SK-MEL-5 (cell line): ENCODE data around the gene CARS2. TPM values are rescaled to one million over a fixed set of nuclear protein-coding genes. Genes with fewer than 3 reads are reported as not detected.

Source experiments
- DNase-seq: peaks from one replicate; pipeline ENCODE4 v3.0.0-alpha.2; 2016; ENCODE audit warnings: low read depth, low spot score
- in situ Hi-C: cut with HindIII; loops from 2 replicates; pipeline ENCODE4 v1.10.0; 2016; ENCODE audit warnings: low sequenced_read_pairs, high pct_unique_total_duplicates, low pct_unique_long_range_greater_than_20kb
- total RNA-seq: library from RNA; depleted of rRNA; stranded (reverse); fragments of >200 nt; shearing (Covaris generic); gene quantifications from 2 replicates; pipeline ENCODE4 v1.2.3, GENCODE V29; 2014

Gene CARS2
- total RNA-seq, 1 experiment from 2014 or later, result 55.4 TPM

DNA sequence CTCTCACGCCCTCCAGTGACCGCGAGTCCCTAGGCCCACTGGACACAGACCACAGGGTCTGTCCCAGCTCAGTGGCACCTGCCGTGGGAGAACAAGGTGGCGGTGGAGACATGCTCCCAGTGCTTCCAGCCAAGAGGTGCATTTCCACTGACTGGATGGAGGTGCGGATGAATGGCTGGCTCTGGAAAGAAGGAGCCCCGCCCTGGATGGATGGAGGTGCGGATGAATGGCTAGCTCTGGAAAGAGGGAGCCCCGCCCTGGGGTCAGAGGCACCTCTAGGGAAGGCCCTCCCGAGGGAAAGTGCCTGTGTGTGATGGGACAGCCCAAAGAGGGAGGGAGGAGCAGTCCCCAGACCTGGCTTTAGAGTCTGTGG is 58.6 kb downstream of the CARS2 start:
- DNase-seq, result no peak
- in situ Hi-C loops, result no loop called here

DNA sequence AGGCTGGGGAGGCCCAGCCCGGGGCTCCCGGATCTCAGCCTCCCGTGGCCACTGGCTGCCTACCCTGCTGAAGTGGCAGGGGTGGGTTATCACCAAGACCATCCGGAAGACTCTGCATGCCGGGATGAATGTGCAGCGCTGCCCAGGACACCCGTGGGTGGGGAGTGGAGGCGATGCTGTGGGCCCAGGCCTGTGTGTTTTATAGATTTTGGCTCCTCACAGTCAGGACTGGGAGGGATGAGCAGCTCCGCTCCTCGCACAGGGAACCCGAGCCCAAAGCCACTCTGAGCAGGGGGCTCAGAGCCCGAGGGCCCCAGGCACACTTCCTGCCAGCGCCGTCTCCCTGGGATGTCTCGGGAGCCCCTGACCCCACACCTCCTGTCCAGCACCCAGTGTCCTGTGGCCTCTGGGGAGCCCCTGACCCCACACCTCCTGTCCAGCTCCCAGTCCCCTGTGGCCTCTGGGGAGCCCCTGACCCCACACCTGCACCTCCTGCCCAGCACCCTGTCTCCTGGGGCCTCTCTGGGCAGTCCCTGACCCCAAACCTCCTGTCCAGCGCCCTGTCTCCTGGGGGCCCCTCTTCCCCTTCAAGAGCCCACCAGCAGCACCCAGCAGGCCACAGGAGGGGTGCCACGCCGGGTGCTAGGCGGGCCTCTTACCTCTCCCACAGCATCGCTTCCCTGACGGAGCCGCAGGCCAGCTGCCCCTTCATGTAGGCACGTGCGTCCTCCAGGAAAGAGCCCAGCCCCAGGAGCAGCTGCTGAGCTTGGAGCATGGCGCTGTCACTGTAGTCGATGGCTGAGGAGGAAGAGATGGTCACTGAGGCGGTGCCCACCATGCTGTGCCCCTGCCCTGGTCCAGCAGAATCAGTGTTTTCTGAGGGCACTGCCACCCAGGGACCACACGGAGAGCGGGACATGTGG is 59.2 kb downstream of the CARS2 start:
- in situ Hi-C loops, result no loop called here
- DNase-seq, result no peak

DNA sequence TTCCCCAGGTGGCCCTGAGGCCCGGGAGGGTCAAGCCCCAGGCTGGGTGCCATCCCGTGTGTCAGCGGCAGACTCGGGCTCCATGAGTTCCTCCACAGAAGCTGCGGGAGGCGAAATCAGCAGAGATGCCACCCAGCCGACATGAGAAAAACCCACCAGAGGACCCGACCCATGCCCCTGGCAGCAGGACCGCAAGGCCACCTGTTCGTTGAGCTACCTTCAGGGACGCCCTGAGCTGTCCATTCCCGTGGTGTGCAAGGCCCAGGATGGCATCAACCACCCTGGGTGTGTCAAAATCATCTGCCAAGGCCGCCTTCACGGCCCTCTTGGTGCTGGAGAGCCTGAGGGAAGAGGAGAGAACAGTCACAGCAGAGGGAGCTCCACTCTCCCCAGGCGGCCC is 60.2 kb downstream of the CARS2 start:
- no peak for DNase-seq
- in situ Hi-C loops, result no loop called here

DNA sequence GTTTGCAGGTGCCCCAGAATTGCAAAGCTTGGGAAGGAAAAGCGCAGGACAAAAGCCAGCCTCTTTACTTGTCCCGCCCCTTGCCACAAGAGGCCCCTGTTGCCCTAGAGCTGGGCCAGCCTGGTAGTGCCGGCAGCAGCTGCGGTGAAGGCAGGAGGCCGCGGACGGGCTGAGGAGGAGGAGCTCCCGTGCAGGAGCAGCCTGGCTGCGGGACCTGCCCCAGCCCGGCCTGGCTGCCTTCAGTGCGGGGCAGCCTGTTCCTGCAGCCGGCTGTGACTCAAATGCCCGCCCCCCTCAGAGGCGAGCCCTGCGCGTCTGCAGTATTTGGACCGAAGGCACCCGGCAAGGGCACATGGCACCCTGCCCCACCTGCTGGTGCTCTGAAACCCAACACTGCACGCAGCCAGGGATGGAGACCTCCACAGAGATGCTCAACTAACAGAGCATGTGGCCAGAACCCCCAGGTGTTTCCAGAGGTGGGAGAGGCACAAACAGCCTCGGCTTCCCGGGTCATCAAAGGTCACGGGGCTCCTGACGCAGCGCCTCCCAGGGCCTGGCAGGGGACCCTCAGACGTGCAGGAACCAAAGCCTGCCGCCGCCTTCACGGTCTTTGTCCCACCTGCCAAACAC is 60.9 kb downstream of the CARS2 start:
- peak; percentile 61 for DNase-seq
- in situ Hi-C loops, result no loop called here

DNA sequence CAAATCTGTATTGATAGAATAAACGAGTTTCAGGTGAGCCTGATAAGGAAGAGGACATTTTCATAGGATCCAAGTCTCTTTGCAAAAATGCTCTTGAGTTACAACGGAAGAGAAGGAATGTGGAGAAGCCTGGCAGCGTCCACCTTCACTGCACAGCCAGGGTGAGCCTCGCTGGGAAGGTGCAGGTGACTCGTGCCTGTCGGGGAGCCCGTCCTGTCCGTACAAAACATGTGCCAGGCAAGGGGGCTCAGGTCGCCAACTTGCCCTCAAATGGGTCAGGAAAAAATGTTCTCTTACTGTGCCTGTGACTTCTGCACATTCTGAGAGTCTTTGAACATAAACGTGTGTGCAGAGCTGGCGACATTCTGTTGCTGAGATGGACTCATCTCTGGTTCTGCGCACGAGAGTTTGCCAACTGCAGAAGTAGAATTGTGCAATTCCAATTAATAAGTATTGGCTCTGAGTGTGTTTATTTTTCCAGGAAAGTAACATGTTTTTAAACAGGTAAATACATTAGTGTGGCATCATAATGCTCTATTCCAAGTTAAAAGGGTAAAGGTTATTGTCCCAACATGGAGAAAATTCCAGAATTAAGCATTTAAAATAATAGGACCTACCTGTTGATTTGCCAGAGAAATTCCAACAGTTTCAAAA is 62.0 kb downstream of the CARS2 start:
- DNase-seq, result no peak
- in situ Hi-C loops, result no loop called here

DNA sequence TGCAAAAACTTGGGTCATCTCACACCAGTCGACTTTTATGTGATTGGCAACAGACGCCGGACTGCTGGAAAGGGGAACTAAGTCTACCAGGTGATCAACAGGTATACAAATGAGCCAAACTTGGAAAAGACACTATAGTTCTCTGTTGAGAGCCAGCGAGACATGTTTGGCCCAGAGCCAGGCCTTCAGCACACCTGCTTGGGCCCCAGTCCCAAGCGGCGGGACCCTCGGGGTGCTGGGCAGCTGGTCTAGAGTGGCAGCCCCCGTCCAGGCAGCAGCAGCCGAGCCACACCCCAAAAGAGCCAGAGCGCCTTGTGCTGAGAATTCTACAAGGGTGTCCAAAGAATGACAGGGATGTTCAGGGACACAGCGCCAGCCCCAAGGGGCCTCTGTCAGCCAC is 62.6 kb downstream of the CARS2 start:
- in situ Hi-C loops, result no loop called here
- DNase-seq, result no peak

DNA sequence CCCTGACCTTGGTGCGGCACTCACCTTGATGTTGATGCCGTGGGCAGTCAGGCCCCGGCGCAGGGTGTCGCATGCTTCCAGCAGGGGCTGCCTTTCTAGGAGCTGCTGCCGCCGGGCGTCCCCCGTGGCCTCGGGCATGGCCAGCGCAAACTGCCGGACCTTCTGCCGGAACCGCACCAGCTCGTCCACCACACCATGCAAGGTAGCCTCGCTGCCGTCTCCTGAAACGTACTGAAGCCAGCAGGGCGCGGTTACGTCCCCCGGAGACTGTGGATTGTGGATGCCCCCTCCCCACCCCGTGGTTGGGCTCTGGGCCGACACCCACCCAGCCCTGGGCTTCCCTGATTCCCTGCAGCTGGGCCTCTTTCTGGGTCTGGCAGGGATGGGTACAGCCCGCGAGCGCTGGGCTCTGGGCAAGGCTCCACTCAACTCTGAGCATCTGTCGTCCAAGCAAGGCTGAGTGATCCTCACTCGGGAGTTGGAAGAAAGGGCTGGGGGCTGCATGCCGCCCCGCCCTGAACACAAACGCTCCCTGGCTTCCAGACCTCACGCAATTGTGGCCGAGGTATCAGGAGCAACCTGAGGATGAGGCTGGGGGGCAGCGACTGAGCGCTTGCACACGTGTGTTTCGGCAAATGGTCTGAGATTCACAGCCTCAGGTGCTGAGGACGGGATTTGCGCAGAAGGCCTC is 63.5 kb downstream of the CARS2 start:
- in situ Hi-C loops, result no loop called here
- DNase-seq, result no peak

DNA sequence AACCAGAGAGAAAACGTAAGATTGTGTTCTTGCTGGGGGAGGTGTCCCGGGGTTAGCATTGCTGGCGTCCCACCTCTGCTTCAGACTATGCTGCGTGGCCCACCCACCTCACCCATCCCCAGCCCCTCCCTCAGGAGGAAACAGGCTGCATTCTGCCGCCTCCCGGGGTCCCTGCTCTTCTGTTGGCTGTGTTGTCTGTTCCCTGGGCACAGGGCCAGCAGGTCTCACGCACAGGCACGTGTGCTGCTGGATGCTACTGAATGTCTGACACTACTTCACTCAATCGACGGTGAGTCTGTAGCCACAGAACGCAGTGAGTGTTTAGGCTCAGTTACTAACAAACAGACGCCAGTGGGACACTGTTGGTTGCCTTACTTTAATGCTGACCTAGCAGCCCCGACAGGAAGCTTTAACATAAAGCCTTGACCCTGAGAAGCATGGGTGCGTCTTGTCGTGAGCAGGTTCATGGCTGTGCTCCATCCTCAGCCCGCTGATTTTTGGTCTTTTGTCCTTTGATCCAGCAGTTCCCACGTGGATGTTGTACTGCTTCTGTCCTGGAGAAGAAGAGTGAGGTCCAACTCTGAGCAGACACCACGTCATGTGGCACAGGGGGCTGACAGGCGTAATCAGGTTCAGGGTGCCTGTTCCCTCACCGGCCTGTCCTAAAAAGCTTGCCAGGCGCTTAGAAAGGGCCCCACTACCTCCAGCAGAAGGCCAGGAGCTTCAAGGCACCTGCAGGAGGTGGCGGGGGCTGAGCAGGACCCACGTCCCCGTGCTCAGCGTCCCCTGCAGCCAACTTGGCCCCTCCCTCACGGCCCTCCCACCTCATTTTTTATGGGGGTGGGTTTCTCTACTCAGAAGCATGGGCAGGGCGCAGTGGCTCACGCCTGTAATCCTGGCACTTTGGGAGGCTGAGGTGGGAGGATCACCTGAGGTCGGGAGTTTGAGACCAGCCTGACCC is 64.6 kb downstream of the CARS2 start:
- in situ Hi-C loops, result no loop called here
- no peak for DNase-seq

DNA sequence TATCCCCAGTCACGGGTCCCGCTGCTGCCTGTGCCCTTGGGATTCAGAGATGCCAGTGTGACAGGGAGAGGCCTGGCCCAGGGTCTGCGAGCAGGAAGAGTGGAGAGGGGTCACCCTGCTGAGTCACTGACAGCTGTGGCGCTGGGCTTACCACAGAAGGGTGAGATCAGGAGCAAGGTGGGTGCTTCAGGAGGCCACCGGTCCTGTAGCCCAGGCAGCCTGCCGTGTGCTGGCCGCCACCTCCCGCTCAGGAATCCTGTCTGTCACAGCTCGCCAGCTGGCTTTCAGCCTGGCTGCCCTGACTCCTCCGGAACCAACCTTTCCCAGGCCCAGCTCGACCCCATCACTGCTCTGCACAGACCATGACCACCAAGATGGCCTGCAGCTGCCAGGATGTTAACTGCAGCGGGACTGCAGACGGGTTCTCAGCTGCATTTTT is 65.3 kb downstream of the CARS2 start:
- in situ Hi-C loops, result no loop called here
- DNase-seq, result no peak

DNA sequence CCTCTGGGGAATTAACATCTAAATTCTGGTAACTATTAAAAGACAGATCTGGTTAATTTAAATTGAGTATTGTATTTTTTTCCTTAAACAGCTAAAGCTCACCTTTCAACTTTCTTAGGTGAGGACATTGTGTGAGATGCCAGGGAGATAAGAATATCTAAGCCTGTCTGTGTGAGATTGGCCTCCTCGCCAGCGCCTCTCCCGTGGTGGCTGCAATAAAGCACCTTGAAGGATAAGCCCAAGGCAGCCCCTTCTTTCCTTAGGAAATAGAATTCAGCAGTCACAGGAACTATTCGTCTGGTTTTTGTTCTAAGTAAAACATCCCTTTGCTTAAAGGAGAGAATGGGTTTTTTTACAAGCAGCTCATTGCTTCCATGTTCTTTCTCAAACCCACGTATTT is 66.0 kb downstream of the CARS2 start:
- in situ Hi-C loops, result no loop called here

DNA sequence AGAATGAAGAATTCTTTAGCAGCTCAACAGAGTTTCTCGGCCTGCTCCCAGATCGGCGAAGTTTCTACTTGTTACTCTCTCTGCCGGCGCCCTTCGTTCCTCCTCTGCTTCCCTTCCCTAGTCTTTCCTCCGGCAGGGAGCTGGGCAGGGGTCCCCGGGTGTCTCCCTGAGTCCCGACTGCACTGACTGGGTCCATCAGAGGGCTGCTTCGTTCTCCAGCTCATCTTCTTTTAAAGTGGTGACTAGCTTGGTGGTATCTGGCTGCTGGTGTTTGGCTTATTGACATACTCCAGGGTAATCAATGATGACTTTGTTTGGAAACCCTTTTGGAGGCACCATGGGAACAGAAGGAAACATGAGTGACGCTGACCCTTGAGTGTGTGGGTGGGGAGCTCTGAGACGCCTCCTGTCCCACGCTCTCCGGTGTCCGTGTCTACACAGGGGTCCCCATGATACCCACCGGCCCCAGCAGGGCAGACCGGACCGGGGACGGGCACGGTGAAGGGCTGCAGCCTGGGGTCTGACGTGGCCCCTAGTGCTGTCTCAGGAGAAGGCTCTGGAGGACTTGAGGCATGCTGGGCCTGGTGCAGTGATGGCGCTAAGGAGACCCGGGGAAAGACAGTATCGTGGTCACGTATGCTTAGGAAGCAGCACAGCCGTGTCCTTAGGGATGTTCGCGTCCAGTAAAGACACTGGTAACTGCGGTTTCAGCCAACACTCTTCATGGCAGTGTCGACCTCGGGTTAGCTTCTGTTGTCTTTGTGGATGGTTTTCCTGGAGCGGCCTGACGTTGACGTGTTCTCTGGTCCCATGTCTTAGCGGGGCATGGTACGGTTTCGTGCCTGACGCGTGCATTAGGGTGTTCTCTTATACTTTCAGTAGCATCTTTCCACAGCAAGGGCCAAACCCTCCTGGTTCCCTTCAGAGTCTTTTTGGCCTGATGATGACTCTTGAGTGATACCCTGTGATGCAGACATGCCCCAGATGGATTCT is 66.8 kb downstream of the CARS2 start:
- in situ Hi-C loops, result no loop called here

More for the DNA sequence above, 66.0 kb downstream of the CARS2 start:
- no peak for DNase-seq

DNA sequence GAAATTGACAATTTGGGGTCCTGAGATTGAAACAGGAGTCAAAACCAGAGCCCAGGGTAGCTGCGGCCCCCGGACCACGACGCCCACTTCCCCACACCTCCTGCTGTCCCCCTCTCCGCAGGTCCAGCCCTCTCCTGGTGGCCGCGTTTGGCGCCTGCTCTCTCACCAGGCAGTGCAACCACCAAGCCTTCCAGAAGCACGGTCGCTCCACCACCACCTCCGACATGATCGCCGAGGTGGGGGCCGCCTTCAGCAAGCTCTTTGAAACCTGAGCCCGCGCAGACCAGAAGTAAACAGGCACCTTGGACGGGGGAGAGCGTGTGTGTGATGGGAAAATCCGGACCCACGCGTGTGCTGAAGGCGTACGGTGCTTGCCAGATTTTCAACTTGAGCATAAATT is 67.7 kb downstream of the CARS2 start:
- no peak for DNase-seq
- in situ Hi-C loops, result no loop called here

More for the DNA sequence above, 66.8 kb downstream of the CARS2 start:
- DNase-seq, result no peak

DNA sequence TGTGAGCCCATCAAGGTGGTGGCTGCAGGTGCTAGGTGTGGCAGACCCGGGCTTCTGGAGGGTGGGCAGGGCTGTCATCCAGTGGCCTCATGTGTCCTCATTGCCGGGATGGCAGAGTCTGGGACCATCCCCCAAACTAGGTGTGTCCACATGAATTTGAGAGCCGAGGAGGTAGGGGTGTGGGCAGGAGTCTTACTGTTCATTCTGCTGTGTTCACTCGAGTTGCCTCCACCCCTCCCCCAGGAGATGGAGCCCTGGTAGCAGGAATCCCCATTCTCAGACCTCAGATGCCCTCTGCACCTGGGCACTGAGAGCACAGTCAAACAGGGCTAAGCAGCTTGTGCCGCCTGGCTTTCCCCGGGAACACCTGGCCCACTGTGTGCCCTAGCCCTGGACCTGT is 68.2 kb downstream of the CARS2 start:
- in situ Hi-C loops, result no loop called here
- no peak for DNase-seq

DNA sequence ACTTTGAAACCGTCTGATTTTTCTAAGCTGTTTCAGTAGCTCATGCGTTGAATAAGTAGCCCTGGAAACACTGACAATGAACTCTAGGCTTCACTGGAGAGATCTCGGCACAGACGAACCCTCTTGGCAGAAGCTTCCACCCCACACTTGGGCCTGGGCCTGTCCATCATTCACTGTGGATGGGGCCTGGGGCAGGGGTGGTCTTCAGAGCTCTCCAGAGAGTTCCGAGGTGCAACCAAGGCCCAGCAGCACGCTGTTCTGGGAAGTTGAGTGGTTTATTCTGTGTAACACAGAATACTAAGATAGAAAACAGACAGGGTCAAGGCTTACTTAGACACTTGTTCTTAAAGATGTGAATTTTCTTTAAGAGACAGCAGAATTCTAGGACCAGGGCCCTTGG is 68.6 kb downstream of the CARS2 start:
- in situ Hi-C loops, result no loop called here
- DNase-seq, result no peak

DNA sequence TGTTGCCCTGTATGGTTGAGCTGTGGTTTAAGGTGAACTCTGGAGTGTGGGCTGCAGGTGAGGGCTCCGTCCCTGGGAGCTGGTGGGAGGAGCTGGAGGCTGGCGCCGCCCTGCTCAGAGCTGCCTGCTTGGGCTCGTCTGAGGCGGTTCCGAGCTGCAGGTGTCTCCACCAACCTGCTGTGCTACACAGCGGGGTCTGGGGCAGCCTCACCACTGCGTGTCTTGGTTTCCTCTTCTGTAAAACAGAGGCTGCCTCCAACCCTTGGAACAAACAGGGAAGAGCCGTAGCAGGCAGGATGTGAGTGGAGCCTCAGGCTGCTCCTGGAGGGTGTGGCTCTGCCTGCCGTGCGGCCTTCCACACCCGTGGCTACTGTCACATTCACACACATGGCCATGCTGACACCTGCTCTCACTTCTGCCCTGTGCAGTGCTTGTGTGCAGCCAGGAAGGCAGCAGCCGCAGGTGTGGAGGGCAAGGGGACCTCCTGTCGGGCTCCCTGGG is 69.2 kb downstream of the CARS2 start:
- in situ Hi-C loops, result no loop called here
- no peak for DNase-seq

DNA sequence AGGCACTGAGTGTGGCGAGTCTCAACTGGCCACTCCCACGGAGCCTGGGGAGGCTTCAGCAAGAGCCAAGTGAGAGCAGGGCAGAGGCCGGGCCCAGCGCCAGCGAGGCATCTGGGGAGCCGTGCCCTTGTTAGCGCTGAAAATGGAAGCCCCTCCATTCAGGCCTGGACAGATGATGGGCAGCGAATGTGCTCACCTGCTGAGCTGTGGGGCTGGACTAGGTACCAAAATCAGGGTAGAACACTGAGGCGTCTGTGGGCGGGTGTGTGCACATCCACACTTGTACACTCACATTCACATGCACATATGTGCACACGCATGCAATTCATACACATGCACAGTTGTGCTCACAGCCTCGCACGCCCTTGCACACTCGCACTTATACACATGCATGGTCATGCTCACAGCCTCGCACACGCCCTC is 69.9 kb downstream of the CARS2 start:
- in situ Hi-C loops, result no loop called here
- DNase-seq, result no peak
